ENCODE data around the gene SYNGR3.

DNA sequence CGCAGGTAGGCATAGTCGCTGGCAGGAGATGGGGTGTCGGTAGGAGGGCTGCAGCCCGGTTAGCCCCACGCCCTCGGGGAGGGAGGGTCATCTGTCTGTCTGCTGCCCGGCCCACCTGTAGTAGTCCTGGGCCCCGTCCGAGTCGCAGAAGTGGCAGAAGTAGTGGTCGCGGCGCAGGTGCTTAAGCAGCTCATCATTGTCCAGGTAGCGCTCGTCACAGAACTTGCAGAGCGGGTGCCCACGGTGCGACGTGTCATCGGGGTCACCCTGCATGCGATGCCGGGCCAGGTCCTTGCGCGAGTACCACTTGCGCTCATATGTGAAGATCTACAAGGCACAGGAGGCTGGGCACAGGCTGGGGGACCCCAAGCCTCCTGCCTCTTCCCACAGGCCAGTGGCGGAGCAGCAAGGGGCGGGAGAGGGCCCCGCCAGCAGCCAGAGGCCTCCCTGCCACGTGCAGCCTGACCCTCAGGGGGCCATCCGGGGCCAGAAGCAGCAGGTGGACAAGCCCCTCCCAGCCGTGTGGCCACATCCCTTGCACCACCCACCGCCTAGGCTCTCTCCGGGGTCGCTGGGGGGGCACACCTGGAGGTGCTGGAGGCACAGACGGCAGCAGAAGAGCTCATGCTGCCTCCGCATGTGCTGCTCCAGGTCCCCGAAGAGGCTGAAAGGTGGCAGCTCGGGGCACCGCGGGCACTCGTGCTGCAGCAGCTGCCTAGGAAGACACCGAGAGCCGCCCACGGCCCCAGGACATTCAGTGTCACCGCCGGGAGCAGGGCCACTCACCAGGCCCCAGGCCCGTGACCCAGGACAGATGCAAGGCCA, 12.8 kb downstream of the SYNGR3 start:
- TF ChIP-seq, protein P1, sequence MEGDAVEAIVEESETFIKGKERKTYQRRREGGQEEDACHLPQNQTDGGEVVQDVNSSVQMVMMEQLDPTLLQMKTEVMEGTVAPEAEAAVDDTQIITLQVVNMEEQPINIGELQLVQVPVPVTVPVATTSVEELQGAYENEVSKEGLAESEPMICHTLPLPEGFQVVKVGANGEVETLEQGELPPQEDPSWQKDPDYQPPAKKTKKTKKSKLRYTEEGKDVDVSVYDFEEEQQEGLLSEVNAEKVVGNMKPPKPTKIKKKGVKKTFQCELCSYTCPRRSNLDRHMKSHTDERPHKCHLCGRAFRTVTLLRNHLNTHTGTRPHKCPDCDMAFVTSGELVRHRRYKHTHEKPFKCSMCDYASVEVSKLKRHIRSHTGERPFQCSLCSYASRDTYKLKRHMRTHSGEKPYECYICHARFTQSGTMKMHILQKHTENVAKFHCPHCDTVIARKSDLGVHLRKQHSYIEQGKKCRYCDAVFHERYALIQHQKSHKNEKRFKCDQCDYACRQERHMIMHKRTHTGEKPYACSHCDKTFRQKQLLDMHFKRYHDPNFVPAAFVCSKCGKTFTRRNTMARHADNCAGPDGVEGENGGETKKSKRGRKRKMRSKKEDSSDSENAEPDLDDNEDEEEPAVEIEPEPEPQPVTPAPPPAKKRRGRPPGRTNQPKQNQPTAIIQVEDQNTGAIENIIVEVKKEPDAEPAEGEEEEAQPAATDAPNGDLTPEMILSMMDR (IDR thresholded peaks at IDR 0.05; ENCODE audit: low read length): no peak
- TF ChIP-seq EZH2 (optimal IDR thresholded peaks at IDR 0.05; ENCODE audit: low read depth, low read length) (no peak), EZH2phosphoT487 (IDR thresholded peaks at IDR 0.05; ENCODE audit: low read length) (no peak)

All from MM.1S (cell line).